Measurements from ENCODE around the gene ASAP3.

ASAP3 gene

GRCh38 chr1:23477359-23478144 is 6.4 kb downstream of the ASAP3 start:
- DNase-seq (ENCODE audit: low spot score), result no peak

- no peak for DNase-seq (ENCODE audit: low spot score)
Observed at GRCh38 chr1:23475641-23476040, 8.3 kb downstream of the ASAP3 start.

- DNase-seq (ENCODE audit: low spot score), result no peak
Observed at GRCh38 chr1:23475134-23475628, 8.8 kb downstream of the ASAP3 start.

- DNase-seq (ENCODE audit: low spot score), result no peak
Observed at GRCh38 chr1:23473037-23473800, 10.8 kb downstream of the ASAP3 start.

- no peak for DNase-seq (ENCODE audit: low spot score)
Observed at GRCh38 chr1:23472351-23473036, 11.5 kb downstream of the ASAP3 start.

- no peak for DNase-seq (ENCODE audit: low spot score)
Observed at GRCh38 chr1:23471473-23472075, 12.4 kb downstream of the ASAP3 start.

GRCh38 chr1:23470282-23471070 is 13.5 kb downstream of the ASAP3 start:
- no peak for DNase-seq (ENCODE audit: low spot score)

- no peak for DNase-seq (ENCODE audit: low spot score)
Observed at GRCh38 chr1:23469372-23469982, 14.5 kb downstream of the ASAP3 start.

- DNase-seq (ENCODE audit: low spot score), result no peak
Observed at GRCh38 chr1:23466423-23466989, 17.5 kb downstream of the ASAP3 start.

- DNase-seq (ENCODE audit: low spot score), result no peak
Observed at GRCh38 chr1:23463286-23463685, 20.7 kb downstream of the ASAP3 start.

- DNase-seq (ENCODE audit: low spot score), result no peak
Observed at GRCh38 chr1:23462766-23463165, 21.2 kb downstream of the ASAP3 start.

GRCh38 chr1:23461050-23461449 is 22.9 kb downstream of the ASAP3 start:
- no peak for DNase-seq (ENCODE audit: low spot score)

- DNase-seq (ENCODE audit: low spot score), result no peak
Observed at GRCh38 chr1:23460519-23460918, 23.5 kb downstream of the ASAP3 start.

GRCh38 chr1:23459338-23459757 is 24.6 kb downstream of the ASAP3 start:
- DNase-seq (ENCODE audit: low spot score), result peak; percentile 47

GRCh38 chr1:23456226-23456625 is 27.8 kb downstream of the ASAP3 start:
- no peak for DNase-seq (ENCODE audit: low spot score)

GRCh38 chr1:23453455-23454000 is 30.5 kb downstream of the ASAP3 start:
- DNase-seq (ENCODE audit: low spot score), result no peak

- DNase-seq (ENCODE audit: low spot score), result peak; percentile 59
Observed at GRCh38 chr1:23452011-23452411, 32.0 kb downstream of the ASAP3 start.

- DNase-seq (ENCODE audit: low spot score), result no peak
Observed at GRCh38 chr1:23451441-23451840, 32.5 kb downstream of the ASAP3 start.

GRCh38 chr1:23450894-23451293 is 33.1 kb downstream of the ASAP3 start:
- DNase-seq (ENCODE audit: low spot score), result no peak

GRCh38 chr1:23449958-23450357 is 34.0 kb downstream of the ASAP3 start:
- no peak for DNase-seq (ENCODE audit: low spot score)

All from iPS-NIHi11 (cell line).